Measurements from ENCODE around the gene OSBP2.

Gene OSBP2

GRCh38 chr22:30685178-30685577 lies 9.5 kb upstream of the OSBP2 start:
- Histone ChIP-seq H2AFZ (ENCODE audit: low read depth, low read length) (no peak overlapping the region), H3K4me2 (ENCODE audit: low read length) (no peak overlapping the region), H3K4me3 (ENCODE audit: low read length) (no peak overlapping the region), H3K27ac (ENCODE audit: low read length) (no peak overlapping the region), H3K27me3 (ENCODE audit: low read depth, low read length) (no peaks in the 10 kb centered on the region; the same call in 1 of the 2 replicates), H3K9ac (ENCODE audit: low read length) (no peak overlapping the region), H3K79me2 (ENCODE audit: low read length) (no peaks in the 10 kb centered on the region), H4K20me1 (ENCODE audit: insufficient read depth, low read length) (no peaks in the 10 kb centered on the region), H3K9me3 (ENCODE audit: insufficient read depth, low read length) (no peaks in the 10 kb centered on the region), H3K4me1 (ENCODE audit: low read length) (peaks cover 10% of the 10 kb centered on the region), H3K36me3 (replicated peaks; ENCODE audit: low read depth, low read length) (no peaks in the 10 kb centered on the region)
- TF ChIP-seq CTCF (IDR thresholded peaks at IDR 0.05; ENCODE audit: low read depth, low read length) (no peak), EZH2phosphoT487 (IDR thresholded peaks at IDR 0.05; ENCODE audit: low read depth) (no peak)

- TF ChIP-seq EZH2phosphoT487 (IDR thresholded peaks at IDR 0.05; ENCODE audit: low read depth): no peak
- no peak for TF ChIP-seq CTCF (IDR thresholded peaks at IDR 0.05; ENCODE audit: low read depth, low read length)
Observed at GRCh38 chr22:30687358-30687757, 7.3 kb upstream of the OSBP2 start.

GRCh38 chr22:30689622-30690021 lies 5.1 kb upstream of the OSBP2 start:
- Histone ChIP-seq H3K27me3 (ENCODE audit: low read depth, low read length) (peaks cover 13% of the 10 kb centered on the region; the same call in 1 of the 2 replicates), H3K36me3 (replicated peaks; ENCODE audit: low read depth, low read length) (no peaks in the 10 kb centered on the region), H3K27ac (ENCODE audit: low read length) (no peak overlapping the region), H3K4me3 (ENCODE audit: low read length) (no peak overlapping the region), H3K4me2 (ENCODE audit: low read length) (no peak overlapping the region), H3K9me3 (ENCODE audit: insufficient read depth, low read length) (no peaks in the 10 kb centered on the region), H2AFZ (ENCODE audit: low read depth, low read length) (no peak overlapping the region), H3K79me2 (ENCODE audit: low read length) (no peaks in the 10 kb centered on the region), H3K9ac (ENCODE audit: low read length) (no peak overlapping the region), H4K20me1 (ENCODE audit: insufficient read depth, low read length) (no peaks in the 10 kb centered on the region), H3K4me1 (ENCODE audit: low read length) (no peaks in the 10 kb centered on the region)
- TF ChIP-seq CTCF (IDR thresholded peaks at IDR 0.05; ENCODE audit: low read depth, low read length): no peak
- TF ChIP-seq EZH2phosphoT487 (IDR thresholded peaks at IDR 0.05; ENCODE audit: low read depth): no peak

More at GRCh38 chr22:30687358-30687757, 7.3 kb upstream of the OSBP2 start:
- Histone ChIP-seq H3K4me3 (ENCODE audit: low read length) (no peak overlapping the region), H4K20me1 (ENCODE audit: insufficient read depth, low read length) (no peaks in the 10 kb centered on the region), H2AFZ (ENCODE audit: low read depth, low read length) (no peak overlapping the region), H3K79me2 (ENCODE audit: low read length) (no peaks in the 10 kb centered on the region), H3K9me3 (ENCODE audit: insufficient read depth, low read length) (no peaks in the 10 kb centered on the region), H3K4me2 (ENCODE audit: low read length) (no peak overlapping the region), H3K27ac (ENCODE audit: low read length) (no peak overlapping the region), H3K27me3 (ENCODE audit: low read depth, low read length) (peaks cover 9% of the 10 kb centered on the region; the same call in 1 of the 2 replicates), H3K4me1 (ENCODE audit: low read length) (no peaks in the 10 kb centered on the region), H3K36me3 (replicated peaks; ENCODE audit: low read depth, low read length) (no peaks in the 10 kb centered on the region), H3K9ac (ENCODE audit: low read length) (no peak overlapping the region)

- H2AFZ ChIP-seq (ENCODE audit: low read depth, low read length): no peak overlapping the region
- H3K79me2 ChIP-seq (ENCODE audit: low read length): no peaks in the 10 kb centered on the region
- no peaks in the 10 kb centered on the region for H4K20me1 ChIP-seq (ENCODE audit: insufficient read depth, low read length)
- H3K4me1 ChIP-seq (ENCODE audit: low read length): no peaks in the 10 kb centered on the region
- H3K36me3 ChIP-seq (replicated peaks; ENCODE audit: low read depth, low read length): no peaks in the 10 kb centered on the region
- H3K27me3 ChIP-seq (ENCODE audit: low read depth, low read length): peaks cover 13% of the 10 kb centered on the region; the same call in 1 of the 2 replicates
- H3K9ac ChIP-seq (ENCODE audit: low read length): no peak overlapping the region
- no peak overlapping the region for H3K27ac ChIP-seq (ENCODE audit: low read length)
- H3K9me3 ChIP-seq (ENCODE audit: insufficient read depth, low read length): no peaks in the 10 kb centered on the region
- TF ChIP-seq CTCF (IDR thresholded peaks at IDR 0.05; ENCODE audit: low read depth, low read length): no peak
- TF ChIP-seq EZH2phosphoT487 (IDR thresholded peaks at IDR 0.05; ENCODE audit: low read depth): no peak
- H3K4me2 ChIP-seq (ENCODE audit: low read length): no peak overlapping the region
- H3K4me3 ChIP-seq (ENCODE audit: low read length): no peak overlapping the region
Observed at GRCh38 chr22:30691204-30691603, 3.5 kb upstream of the OSBP2 start.

All from OCI-LY3 (cell line).